ENCODE results near the gene PROSER1.

- TF ChIP-seq, protein P1, sequence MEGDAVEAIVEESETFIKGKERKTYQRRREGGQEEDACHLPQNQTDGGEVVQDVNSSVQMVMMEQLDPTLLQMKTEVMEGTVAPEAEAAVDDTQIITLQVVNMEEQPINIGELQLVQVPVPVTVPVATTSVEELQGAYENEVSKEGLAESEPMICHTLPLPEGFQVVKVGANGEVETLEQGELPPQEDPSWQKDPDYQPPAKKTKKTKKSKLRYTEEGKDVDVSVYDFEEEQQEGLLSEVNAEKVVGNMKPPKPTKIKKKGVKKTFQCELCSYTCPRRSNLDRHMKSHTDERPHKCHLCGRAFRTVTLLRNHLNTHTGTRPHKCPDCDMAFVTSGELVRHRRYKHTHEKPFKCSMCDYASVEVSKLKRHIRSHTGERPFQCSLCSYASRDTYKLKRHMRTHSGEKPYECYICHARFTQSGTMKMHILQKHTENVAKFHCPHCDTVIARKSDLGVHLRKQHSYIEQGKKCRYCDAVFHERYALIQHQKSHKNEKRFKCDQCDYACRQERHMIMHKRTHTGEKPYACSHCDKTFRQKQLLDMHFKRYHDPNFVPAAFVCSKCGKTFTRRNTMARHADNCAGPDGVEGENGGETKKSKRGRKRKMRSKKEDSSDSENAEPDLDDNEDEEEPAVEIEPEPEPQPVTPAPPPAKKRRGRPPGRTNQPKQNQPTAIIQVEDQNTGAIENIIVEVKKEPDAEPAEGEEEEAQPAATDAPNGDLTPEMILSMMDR (IDR thresholded peaks at IDR 0.05): no peak
- TF ChIP-seq CREM (CRISPR knock-in tag; IDR thresholded peaks at IDR 0.05): no peak
- no peak for TF ChIP-seq ATF6 (CRISPR knock-in tag; IDR thresholded peaks at IDR 0.05)
- TF ChIP-seq SMAD3 (CRISPR knock-in tag; IDR thresholded peaks at IDR 0.05; ENCODE audit: borderline replicate concordance): no peak
- no peak for TF ChIP-seq NR2C2 (CRISPR knock-in tag; IDR thresholded peaks at IDR 0.05)
- TF ChIP-seq NFATC4 (CRISPR knock-in tag; IDR thresholded peaks at IDR 0.05): no peak
- TF ChIP-seq TEAD1 (CRISPR knock-in tag; IDR thresholded peaks at IDR 0.05): no peak
- TF ChIP-seq, protein P2, sequence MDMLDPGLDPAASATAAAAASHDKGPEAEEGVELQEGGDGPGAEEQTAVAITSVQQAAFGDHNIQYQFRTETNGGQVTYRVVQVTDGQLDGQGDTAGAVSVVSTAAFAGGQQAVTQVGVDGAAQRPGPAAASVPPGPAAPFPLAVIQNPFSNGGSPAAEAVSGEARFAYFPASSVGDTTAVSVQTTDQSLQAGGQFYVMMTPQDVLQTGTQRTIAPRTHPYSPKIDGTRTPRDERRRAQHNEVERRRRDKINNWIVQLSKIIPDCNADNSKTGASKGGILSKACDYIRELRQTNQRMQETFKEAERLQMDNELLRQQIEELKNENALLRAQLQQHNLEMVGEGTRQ (CRISPR knock-in tag; IDR thresholded peaks at IDR 0.05): no peak
- TF ChIP-seq ZBTB43 (CRISPR knock-in tag; IDR thresholded peaks at IDR 0.05): no peak
Measured at GRCh38 chr13:39051157-39051556, 13.3 kb upstream of the PROSER1 start.
